OCI-LY7 (cell line): Measurements from ENCODE around the gene KLHL11. TPM values are rescaled to one million over a fixed set of nuclear protein-coding genes. Genes with fewer than 3 reads are reported as not detected.

ENCODE experiments used
- BruUV-seq: library from RNA; stranded (reverse); fragments of 400-500 nt; replicated peaks from 2 replicates; lab custom pipeline; 2021; lab: Mats Ljungman, UMichigan
- CTCF ChIA-PET: fragments of 300-600 bp; sonication (Branson Sonifier 250); formaldehyde crosslinking; loops from one replicate; lab custom pipeline; 2022; ENCODE audit warnings: antibody characterized with exemption; ENCODE audit not compliant: unreplicated experiment; lab: Charles Lee
- POLR2A ChIA-PET: fragments of 300-600 bp; sonication (Branson Sonifier 250); formaldehyde crosslinking; loops from one replicate; lab custom pipeline; 2022; ENCODE audit warnings: antibody characterized with exemption; lab: Charles Lee
- DNase-seq: peaks from one replicate; pipeline ENCODE4 v3.0.0-alpha.2; 2015; ENCODE audit warnings: low spot score
- H2AFZ ChIP-seq: fragments of 200-600 bp; sonication (generic), shearing (Covaris generic); 2 replicates; pipeline ENCODE4 v1.6.1; 2014; ENCODE audit warnings: mild to moderate bottlenecking, antibody characterized with exemption, low read length, moderate library complexity
- H3K27ac ChIP-seq: fragments of 200-600 bp; sonication (generic); 2 replicates; pipeline ENCODE4 v1.5.1; 2014; ENCODE audit warnings: mixed run types, low read depth, mild to moderate bottlenecking, moderate library complexity, low read length, inconsistent platforms; ENCODE audit not compliant: poor library complexity, severe bottlenecking
- H3K36me3 ChIP-seq: fragments of 200-600 bp; sonication (generic); 2 replicates; pipeline ENCODE4 v1.6.1; 2014; ENCODE audit warnings: mild to moderate bottlenecking, antibody characterized with exemption, low read length, moderate library complexity, mixed read lengths; ENCODE audit not compliant: insufficient read depth
- H3K4me1 ChIP-seq: fragments of 200-600 bp; sonication (generic); 2 replicates; pipeline ENCODE4 v1.5.1; 2014; ENCODE audit warnings: mild to moderate bottlenecking, low read length; ENCODE audit not compliant: insufficient read depth, poor library complexity, severe bottlenecking
- H3K4me2 ChIP-seq: fragments of 200-600 bp; sonication (generic); 2 replicates; pipeline ENCODE4 v1.6.1; 2014; ENCODE audit warnings: mild to moderate bottlenecking, low read length
- H3K4me3 ChIP-seq: fragments of 200-600 bp; sonication (generic); 2 replicates; pipeline ENCODE4 v1.5.1; 2014; ENCODE audit warnings: mild to moderate bottlenecking, low read depth, low read length; ENCODE audit not compliant: poor library complexity, severe bottlenecking
- H3K79me2 ChIP-seq: fragments of 200-600 bp; sonication (generic); 2 replicates; pipeline ENCODE4 v1.6.1; 2016; ENCODE audit warnings: low read depth, mild to moderate bottlenecking, low read length, moderate library complexity, mixed read lengths; ENCODE audit not compliant: insufficient read depth
- H3K9me2 ChIP-seq: fragments of 200-600 bp; sonication (generic); 2 replicates; pipeline ENCODE4 v1.6.1; 2016; ENCODE audit warnings: mild to moderate bottlenecking, low read length, mixed read lengths; ENCODE audit not compliant: insufficient read depth
- H3K9me3 ChIP-seq: fragments of 200-600 bp; sonication (generic); 2 replicates; pipeline ENCODE4 v1.6.1; 2014; ENCODE audit warnings: mild to moderate bottlenecking, mixed run types, low read length, mixed read lengths
- H4K20me1 ChIP-seq: fragments of 200-600 bp; sonication (generic); 2 replicates; pipeline ENCODE4 v1.6.1; 2014; ENCODE audit warnings: mild to moderate bottlenecking, antibody characterized with exemption, low read length, moderate library complexity, mixed read lengths; ENCODE audit not compliant: insufficient read depth
- EZH2phosphoT487 ChIP-seq: fragments of 200-600 bp; sonication (generic); IDR thresholded peaks from 2 replicates; pipeline ENCODE4 v1.6.1; 2018; ENCODE audit warnings: low read depth, borderline replicate concordance, mild to moderate bottlenecking, mixed run types, antibody characterized with exemption, low read length, moderate library complexity, mixed read lengths
- intact Hi-C: fragments of 100-400 bp; cut with micrococcal nuclease; formaldehyde crosslinking; loops from one replicate; pipeline ENCODE4 v1.10.0; 2022; ENCODE audit not compliant: unreplicated experiment
- total RNA-seq, 2 experiments: library from RNA; depleted of rRNA in 1 of 2; stranded (reverse); fragments of >200 nt in 1 of 2; shearing (Covaris generic) in 1 of 2; gene quantifications; 2 replicates each; pipeline ENCODE4 v1.2.3, GENCODE V29; 2014 to 2022
- TF ChIP-seq, protein P1 (sequence below): fragments of 200-600 bp; sonication (generic); conservative IDR thresholded peaks from 2 replicates; pipeline ENCODE4 v1.5.1; 2014; ENCODE audit warnings: mild to moderate bottlenecking, antibody characterized with exemption, low read length, moderate library complexity, mixed read lengths

KLHL11 gene
- total RNA-seq, 2 experiments from 2014 or later = 20.9 to 35.4 TPM

GRCh38 chr17:41901646-41902045 is 36.4 kb upstream of the KLHL11 start:
- Histone ChIP-seq H3K79me2 (no peaks in the 10 kb centered on the region), H3K4me2 (no peak overlapping the region), H2AFZ (no peak overlapping the region), H3K4me1 (no peaks in the 10 kb centered on the region), H3K27ac (no peak overlapping the region), H3K4me3 (no peak overlapping the region), H3K9me3 (no peaks in the 10 kb centered on the region), H3K9me2 (no peaks in the 10 kb centered on the region), H3K36me3 (peaks cover 90% of the 10 kb centered on the region), H4K20me1 (no peaks in the 10 kb centered on the region)
- TF ChIP-seq EZH2phosphoT487 = no peak
- TF ChIP-seq, protein P1, sequence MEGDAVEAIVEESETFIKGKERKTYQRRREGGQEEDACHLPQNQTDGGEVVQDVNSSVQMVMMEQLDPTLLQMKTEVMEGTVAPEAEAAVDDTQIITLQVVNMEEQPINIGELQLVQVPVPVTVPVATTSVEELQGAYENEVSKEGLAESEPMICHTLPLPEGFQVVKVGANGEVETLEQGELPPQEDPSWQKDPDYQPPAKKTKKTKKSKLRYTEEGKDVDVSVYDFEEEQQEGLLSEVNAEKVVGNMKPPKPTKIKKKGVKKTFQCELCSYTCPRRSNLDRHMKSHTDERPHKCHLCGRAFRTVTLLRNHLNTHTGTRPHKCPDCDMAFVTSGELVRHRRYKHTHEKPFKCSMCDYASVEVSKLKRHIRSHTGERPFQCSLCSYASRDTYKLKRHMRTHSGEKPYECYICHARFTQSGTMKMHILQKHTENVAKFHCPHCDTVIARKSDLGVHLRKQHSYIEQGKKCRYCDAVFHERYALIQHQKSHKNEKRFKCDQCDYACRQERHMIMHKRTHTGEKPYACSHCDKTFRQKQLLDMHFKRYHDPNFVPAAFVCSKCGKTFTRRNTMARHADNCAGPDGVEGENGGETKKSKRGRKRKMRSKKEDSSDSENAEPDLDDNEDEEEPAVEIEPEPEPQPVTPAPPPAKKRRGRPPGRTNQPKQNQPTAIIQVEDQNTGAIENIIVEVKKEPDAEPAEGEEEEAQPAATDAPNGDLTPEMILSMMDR = no peak
- no TSS peak for BruUV-seq
- DNase-seq = no peak
- ChIA-PET CTCF (no interaction called here), POLR2A (no interaction called here)
- intact Hi-C loops = no loop called here

GRCh38 chr17:41896726-41897125 is 31.5 kb upstream of the KLHL11 start:
- no peak overlapping the region for H3K4me2 ChIP-seq
- H3K27ac ChIP-seq = no peak overlapping the region
- H2AFZ ChIP-seq = no peak overlapping the region
- no peaks in the 10 kb centered on the region for H3K79me2 ChIP-seq
- no peak for TF ChIP-seq EZH2phosphoT487
- TF ChIP-seq, protein P1 = no peak
- H3K9me2 ChIP-seq = no peaks in the 10 kb centered on the region
- H4K20me1 ChIP-seq = no peaks in the 10 kb centered on the region
- intact Hi-C loops = no loop called here
- POLR2A ChIA-PET = no interaction called here
- no peak overlapping the region for H3K4me3 ChIP-seq
- BruUV-seq = no TSS peak
- DNase-seq = no peak
- peaks cover 97% of the 10 kb centered on the region for H3K36me3 ChIP-seq
- H3K4me1 ChIP-seq = no peaks in the 10 kb centered on the region
- H3K9me3 ChIP-seq = no peaks in the 10 kb centered on the region
- CTCF ChIA-PET = no interaction called here

DNA sequence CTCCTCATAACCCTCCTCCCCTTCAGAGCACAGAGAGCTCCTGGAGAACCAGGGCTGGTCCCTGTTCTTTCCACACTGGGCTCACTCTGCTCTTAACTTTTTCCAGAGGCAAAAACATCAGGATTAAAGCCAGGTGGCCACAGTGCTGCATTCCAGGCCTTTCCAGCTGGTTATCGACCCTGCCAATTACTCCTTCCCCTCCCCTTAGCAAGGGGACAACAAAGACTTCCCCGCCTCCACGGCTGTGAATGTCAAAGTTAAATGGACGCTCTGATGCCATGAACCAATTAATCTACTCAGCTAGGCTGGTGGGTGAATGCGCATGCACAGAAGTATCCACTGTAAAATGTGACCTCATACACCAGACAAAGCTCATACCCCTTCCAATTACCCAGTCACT is 30.4 kb upstream of the KLHL11 start:
- BruUV-seq = no TSS peak
- no peaks in the 10 kb centered on the region for H3K9me3 ChIP-seq
- POLR2A ChIA-PET = no interaction called here
- no peak for DNase-seq
- H3K4me2 ChIP-seq = no peak overlapping the region
- no peaks in the 10 kb centered on the region for H4K20me1 ChIP-seq
- H3K4me3 ChIP-seq = no peak overlapping the region
- no peak for TF ChIP-seq EZH2phosphoT487
- TF ChIP-seq, protein P1 = no peak
- CTCF ChIA-PET = no interaction called here
- H3K36me3 ChIP-seq = peaks cover 97% of the 10 kb centered on the region
- H2AFZ ChIP-seq = no peak overlapping the region
- intact Hi-C loops = no loop called here
- H3K27ac ChIP-seq = no peak overlapping the region
- no peaks in the 10 kb centered on the region for H3K9me2 ChIP-seq
- no peaks in the 10 kb centered on the region for H3K4me1 ChIP-seq
- no peaks in the 10 kb centered on the region for H3K79me2 ChIP-seq
